Nephron (organoid): ENCODE results near the gene HABP4.

Experiments
- H3K27ac Mint-ChIP-seq, 3 experiments: 2 replicates each; pipeline ENCODE4 v1.8.0; 2020; ENCODE audit warnings: mixed read lengths in 3 of 3, mild to moderate bottlenecking in 2 of 3, moderate library complexity in 1 of 3
- H3K27me3 Mint-ChIP-seq: 2 replicates; pipeline ENCODE4 v1.8.0; 2021; ENCODE audit warnings: low read depth, mild to moderate bottlenecking, moderate library complexity, mixed read lengths
- H3K36me3 Mint-ChIP-seq: 2 replicates; pipeline ENCODE4 v1.8.0; 2020; ENCODE audit warnings: low read depth, mixed read lengths
- H3K4me1 Mint-ChIP-seq: 2 replicates; pipeline ENCODE4 v1.8.0; 2020; ENCODE audit warnings: mixed read lengths
- H3K4me3 Mint-ChIP-seq, 3 experiments: 2 replicates each; pipeline ENCODE4 v1.8.0; 2020; ENCODE audit warnings: mild to moderate bottlenecking in 3 of 3, mixed read lengths in 3 of 3, moderate library complexity in 2 of 3
- H3K9me3 Mint-ChIP-seq: 2 replicates; pipeline ENCODE4 v1.8.0; 2020; ENCODE audit warnings: mixed read lengths
- TF ChIP-seq, protein P1 (sequence below), 3 experiments: fragments of 200-600 bp; sonication (generic); IDR thresholded peaks; one replicate each; pipeline ENCODE4 v1.5.0; 2021; ENCODE audit warnings: antibody characterized with exemption in 3 of 3; ENCODE audit not compliant: unreplicated experiment in 3 of 3

Gene HABP4

GRCh38 chr9:96450613-96451528, 902 bp downstream of the HABP4 start:
- TF ChIP-seq, protein P1, sequence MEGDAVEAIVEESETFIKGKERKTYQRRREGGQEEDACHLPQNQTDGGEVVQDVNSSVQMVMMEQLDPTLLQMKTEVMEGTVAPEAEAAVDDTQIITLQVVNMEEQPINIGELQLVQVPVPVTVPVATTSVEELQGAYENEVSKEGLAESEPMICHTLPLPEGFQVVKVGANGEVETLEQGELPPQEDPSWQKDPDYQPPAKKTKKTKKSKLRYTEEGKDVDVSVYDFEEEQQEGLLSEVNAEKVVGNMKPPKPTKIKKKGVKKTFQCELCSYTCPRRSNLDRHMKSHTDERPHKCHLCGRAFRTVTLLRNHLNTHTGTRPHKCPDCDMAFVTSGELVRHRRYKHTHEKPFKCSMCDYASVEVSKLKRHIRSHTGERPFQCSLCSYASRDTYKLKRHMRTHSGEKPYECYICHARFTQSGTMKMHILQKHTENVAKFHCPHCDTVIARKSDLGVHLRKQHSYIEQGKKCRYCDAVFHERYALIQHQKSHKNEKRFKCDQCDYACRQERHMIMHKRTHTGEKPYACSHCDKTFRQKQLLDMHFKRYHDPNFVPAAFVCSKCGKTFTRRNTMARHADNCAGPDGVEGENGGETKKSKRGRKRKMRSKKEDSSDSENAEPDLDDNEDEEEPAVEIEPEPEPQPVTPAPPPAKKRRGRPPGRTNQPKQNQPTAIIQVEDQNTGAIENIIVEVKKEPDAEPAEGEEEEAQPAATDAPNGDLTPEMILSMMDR (IDR thresholded peaks at IDR 0.05; ENCODE audit: unreplicated experiment in 3 of 3): no peak
- Mint-ChIP-seq H3K4me1 (peaks cover 21% of the 10 kb centered on the region), H3K4me3 (peak overlapping the region; percentile 88 to 94 (median 91)), H3K27me3 (peaks cover 20% of the 10 kb centered on the region), H3K9me3 (no peaks in the 10 kb centered on the region), H3K36me3 (no peaks in the 10 kb centered on the region), H3K27ac (peak overlapping the region in 2 of 3 experiments; percentile 72 to 83)

DNA sequence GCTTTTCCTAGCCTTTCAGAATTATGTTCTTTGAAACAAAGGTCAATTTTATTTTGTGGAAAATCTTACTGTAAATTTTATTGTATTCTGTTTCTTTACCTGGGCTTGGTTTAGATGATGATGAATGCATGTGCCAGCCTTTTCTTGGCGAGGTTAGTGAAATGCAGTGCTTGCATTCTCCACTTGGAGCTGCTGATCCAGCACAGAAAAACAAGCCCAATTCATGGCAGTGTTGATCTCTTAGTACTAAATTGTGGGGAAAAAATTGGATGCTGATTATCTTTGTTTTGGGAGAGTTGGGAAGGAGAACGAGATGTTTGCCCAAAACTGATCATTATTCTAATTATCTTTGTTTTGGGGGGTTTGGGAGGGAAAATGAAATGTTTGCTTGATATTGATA, 3.7 kb downstream of the HABP4 start:
- H3K36me3 Mint-ChIP-seq: peaks cover 4% of the 10 kb centered on the region
- peak overlapping the region in 2 of 3 experiments; percentile 3 to 4 for H3K4me3 Mint-ChIP-seq
- no peak overlapping the region for H3K27ac Mint-ChIP-seq
- peaks cover 21% of the 10 kb centered on the region for H3K4me1 Mint-ChIP-seq
- H3K9me3 Mint-ChIP-seq: no peaks in the 10 kb centered on the region
- peaks cover 8% of the 10 kb centered on the region for H3K27me3 Mint-ChIP-seq
- TF ChIP-seq, protein P1 (IDR thresholded peaks at IDR 0.05; ENCODE audit: unreplicated experiment in 3 of 3): peak; percentile 47 to 49 (median 48)

GRCh38 chr9:96457266-96457665, 7.3 kb downstream of the HABP4 start:
- H3K9me3 Mint-ChIP-seq: no peaks in the 10 kb centered on the region
- peaks cover 13% of the 10 kb centered on the region for H3K4me1 Mint-ChIP-seq
- H3K27ac Mint-ChIP-seq: no peak overlapping the region
- H3K4me3 Mint-ChIP-seq: no peak overlapping the region
- H3K27me3 Mint-ChIP-seq: no peaks in the 10 kb centered on the region
- H3K36me3 Mint-ChIP-seq: peaks cover 15% of the 10 kb centered on the region
- TF ChIP-seq, protein P1 (IDR thresholded peaks at IDR 0.05; ENCODE audit: unreplicated experiment in 3 of 3): no peak

GRCh38 chr9:96458226-96458625, 8.3 kb downstream of the HABP4 start:
- H3K9me3 Mint-ChIP-seq: no peaks in the 10 kb centered on the region
- no peaks in the 10 kb centered on the region for H3K27me3 Mint-ChIP-seq
- peaks cover 9% of the 10 kb centered on the region for H3K4me1 Mint-ChIP-seq
- H3K27ac Mint-ChIP-seq: peak overlapping the region in 1 of 3 experiments; percentile 32
- TF ChIP-seq, protein P1 (IDR thresholded peaks at IDR 0.05; ENCODE audit: unreplicated experiment in 3 of 3): no peak
- no peak overlapping the region for H3K4me3 Mint-ChIP-seq
- peaks cover 15% of the 10 kb centered on the region for H3K36me3 Mint-ChIP-seq

DNA sequence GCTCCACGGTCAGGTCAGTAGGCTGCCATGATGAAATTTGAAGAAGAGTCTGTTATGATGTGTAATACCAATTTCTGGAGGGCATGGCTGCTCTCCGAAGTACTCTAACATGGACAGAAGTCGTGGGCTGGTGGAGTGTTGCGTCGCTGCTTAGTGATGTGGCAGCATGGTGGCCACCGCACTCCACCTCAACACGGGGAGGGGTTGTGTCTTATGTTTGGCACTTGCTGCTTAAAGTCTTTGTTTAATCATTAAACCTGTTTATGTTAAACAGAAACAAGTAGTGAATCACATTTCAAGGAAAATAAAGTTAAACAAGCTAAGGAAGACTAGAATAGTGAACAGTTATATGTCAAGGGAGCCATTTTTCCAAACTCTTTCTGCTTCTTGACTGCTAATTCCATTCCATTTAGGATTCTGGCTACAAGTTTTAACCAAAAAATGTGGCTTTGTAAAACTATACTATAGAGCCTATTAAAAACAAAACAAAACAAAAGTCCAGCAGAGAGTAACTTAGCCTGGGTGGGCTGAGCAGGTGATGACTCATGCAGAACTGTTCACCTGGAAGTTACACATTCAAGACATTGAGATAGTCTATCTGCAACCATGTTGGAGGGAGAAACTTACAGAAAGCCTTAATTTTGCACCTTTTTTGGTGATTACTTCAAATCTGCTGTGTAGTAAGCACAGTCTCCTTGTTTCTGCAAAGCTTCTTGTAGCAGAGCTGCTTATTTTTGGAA, 9.5 kb downstream of the HABP4 start:
- Mint-ChIP-seq H3K9me3 (no peaks in the 10 kb centered on the region), H3K27me3 (no peaks in the 10 kb centered on the region), H3K36me3 (peaks cover 15% of the 10 kb centered on the region), H3K4me1 (peaks cover 10% of the 10 kb centered on the region), H3K4me3 (no peak overlapping the region), H3K27ac (peak overlapping the region; percentile 63 to 86 (median 80))
- TF ChIP-seq, protein P1 (IDR thresholded peaks at IDR 0.05; ENCODE audit: unreplicated experiment in 3 of 3): no peak
